ENCODE data around the gene SBNO2. TPM values are rescaled to one million over a fixed set of nuclear protein-coding genes. Genes with fewer than 3 reads are reported as not detected.

The SBNO2 gene
- total RNA-seq, 1 donor from 2014 or later: 53.0 TPM

DNA sequence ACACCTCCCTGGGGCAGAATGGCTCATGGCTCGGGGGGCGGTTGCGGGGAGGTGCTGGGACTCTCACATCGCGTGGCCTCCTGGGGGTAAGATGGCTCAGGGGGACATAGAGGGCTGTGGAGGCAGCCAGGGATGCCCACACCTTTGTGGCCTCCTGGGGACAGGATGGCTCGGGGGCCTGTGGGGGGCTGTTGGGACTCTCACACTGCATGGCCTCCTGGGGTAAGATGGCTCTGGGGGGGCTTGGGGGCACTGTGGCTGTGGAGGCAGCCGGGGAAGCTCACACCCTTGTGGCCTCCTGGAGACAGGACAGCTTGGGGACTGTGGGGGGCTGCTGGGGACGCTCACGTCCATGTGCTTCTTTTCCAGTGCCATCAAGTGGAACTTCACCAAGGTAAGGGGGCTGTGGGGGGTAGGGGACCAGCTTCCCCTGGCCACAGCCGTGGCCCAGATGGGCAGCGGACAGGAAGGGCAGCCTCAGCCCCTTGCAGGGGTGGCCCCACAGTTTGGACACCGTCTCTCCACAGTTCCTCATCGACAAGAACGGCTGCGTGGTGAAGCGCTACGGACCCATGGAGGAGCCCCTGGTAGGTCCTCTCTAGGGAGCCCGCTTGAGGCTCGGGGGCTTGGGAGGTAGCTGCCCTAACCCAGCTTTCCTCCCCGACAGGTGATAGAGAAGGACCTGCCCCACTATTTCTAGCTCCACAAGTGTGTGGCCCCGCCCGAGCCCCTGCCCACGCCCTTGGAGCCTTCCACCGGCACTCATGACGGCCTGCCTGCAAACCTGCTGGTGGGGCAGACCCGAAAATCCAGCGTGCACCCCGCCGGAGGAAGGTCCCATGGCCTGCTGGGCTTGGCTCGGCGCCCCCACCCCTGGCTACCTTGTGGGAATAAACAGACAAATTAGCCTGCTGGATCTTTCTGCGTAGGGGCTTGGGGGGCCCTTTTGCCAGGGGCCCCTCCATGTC, 67.9 kb downstream of the SBNO2 start:
- H3K4me1 Mint-ChIP-seq: peaks cover 28% of the 10 kb centered on the region

DNA sequence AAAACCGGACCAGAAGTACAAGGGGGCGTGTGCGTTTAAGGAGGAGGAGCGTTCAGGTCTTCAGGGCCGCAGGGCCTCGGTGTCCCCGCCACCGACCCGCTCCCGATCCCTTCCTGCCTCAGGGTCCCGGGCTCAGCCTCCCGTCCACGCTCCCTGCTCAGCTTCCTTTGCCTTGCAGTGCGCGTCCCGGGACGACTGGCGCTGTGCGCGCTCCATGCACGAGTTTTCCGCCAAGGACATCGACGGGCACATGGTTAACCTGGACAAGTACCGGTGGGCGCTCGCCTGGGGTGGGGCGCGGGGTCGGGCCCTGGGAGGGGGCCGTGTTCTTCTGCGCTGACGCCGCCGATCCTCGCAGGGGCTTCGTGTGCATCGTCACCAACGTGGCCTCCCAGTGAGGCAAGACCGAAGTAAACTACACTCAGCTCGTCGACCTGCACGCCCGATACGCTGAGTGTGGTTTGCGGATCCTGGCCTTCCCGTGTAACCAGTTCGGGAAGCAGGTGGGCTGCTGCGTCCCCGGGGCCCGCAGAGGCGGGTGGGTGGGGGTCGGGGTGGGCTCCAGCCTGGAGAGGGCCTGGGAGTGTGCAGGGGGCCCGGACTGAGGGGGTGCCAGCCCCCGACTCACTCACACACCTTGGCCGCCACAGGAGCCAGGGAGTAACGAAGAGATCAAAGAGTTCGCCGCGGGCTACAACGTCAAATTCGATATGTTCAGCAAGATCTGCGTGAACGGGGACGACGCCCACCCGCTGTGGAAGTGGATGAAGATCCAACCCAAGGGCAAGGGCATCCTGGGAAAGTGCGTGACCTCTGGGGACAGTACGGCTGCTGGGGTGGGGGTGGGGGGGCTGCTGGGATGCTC, 68.8 kb downstream of the SBNO2 start:
- H3K27me3 Mint-ChIP-seq (ENCODE audit: low read depth): no peaks in the 10 kb centered on the region
- H3K4me3 Mint-ChIP-seq: peak overlapping the region; percentile 71
- H3K27ac Mint-ChIP-seq: peak overlapping the region; percentile 82
- no peaks in the 10 kb centered on the region for H3K9me3 Mint-ChIP-seq
- no peaks in the 10 kb centered on the region for H3K36me3 Mint-ChIP-seq
- DNase-seq (ENCODE audit: low spot score in 2 of 2, unreplicated experiment in 2 of 2): peak in 1 of 2 experiments; percentile 61
- H3K4me1 Mint-ChIP-seq: peaks cover 28% of the 10 kb centered on the region
- TF ChIP-seq, protein P1, sequence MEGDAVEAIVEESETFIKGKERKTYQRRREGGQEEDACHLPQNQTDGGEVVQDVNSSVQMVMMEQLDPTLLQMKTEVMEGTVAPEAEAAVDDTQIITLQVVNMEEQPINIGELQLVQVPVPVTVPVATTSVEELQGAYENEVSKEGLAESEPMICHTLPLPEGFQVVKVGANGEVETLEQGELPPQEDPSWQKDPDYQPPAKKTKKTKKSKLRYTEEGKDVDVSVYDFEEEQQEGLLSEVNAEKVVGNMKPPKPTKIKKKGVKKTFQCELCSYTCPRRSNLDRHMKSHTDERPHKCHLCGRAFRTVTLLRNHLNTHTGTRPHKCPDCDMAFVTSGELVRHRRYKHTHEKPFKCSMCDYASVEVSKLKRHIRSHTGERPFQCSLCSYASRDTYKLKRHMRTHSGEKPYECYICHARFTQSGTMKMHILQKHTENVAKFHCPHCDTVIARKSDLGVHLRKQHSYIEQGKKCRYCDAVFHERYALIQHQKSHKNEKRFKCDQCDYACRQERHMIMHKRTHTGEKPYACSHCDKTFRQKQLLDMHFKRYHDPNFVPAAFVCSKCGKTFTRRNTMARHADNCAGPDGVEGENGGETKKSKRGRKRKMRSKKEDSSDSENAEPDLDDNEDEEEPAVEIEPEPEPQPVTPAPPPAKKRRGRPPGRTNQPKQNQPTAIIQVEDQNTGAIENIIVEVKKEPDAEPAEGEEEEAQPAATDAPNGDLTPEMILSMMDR (IDR thresholded peaks at IDR 0.05; ENCODE audit: unreplicated experiment): no peak

More for the DNA sequence above, 67.9 kb downstream of the SBNO2 start:
- H3K9me3 Mint-ChIP-seq: no peaks in the 10 kb centered on the region
- no peak for DNase-seq (ENCODE audit: low spot score in 2 of 2, unreplicated experiment in 2 of 2)
- H3K27ac Mint-ChIP-seq: no peak overlapping the region
- no peaks in the 10 kb centered on the region for H3K27me3 Mint-ChIP-seq (ENCODE audit: low read depth)
- H3K4me3 Mint-ChIP-seq: peak overlapping the region; percentile 38
- TF ChIP-seq, protein P1 (IDR thresholded peaks at IDR 0.05; ENCODE audit: unreplicated experiment): no peak
- no peaks in the 10 kb centered on the region for H3K36me3 Mint-ChIP-seq

DNA sequence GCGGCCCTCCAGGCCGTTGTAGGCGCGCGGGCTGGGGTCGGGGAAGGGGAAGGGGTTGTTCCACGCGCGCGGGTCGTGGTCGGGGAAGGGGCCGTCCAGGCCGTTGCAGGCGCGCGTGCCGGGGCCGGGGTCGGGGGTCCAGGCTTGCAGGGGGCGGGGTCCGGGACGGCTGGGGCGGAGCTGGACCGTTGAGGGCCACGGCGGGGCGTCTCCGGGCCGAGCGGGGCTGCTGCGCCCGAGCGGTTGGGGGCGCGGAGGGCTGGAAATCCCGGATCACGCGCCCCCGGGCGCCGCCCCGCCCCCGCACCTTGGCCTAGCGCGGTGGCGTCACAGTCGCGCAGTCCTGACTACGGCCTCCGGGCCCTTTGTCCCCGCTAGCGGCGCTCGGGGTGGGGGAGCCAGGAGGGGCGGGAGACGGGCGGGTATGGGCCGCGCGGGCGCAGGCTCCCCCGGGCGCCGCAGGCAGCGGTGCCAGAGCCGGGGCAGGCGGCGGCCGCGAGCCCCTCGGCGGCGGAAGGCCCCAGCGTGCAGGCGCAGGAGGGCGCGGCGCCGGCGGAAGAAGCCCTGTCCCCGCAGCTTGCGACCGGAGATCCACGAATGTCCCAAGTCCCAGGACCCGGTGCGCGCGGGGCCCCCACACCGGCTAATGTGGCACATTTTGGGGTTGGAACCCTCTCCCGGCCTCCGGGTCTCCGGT, 69.6 kb downstream of the SBNO2 start:
- H3K27me3 Mint-ChIP-seq (ENCODE audit: low read depth): no peaks in the 10 kb centered on the region
- H3K4me3 Mint-ChIP-seq: peak overlapping the region; percentile 71
- H3K9me3 Mint-ChIP-seq: no peaks in the 10 kb centered on the region
- TF ChIP-seq, protein P1 (IDR thresholded peaks at IDR 0.05; ENCODE audit: unreplicated experiment): no peak
- peak overlapping the region; percentile 82 for H3K27ac Mint-ChIP-seq
- peak; percentile 61 to 78 for DNase-seq (ENCODE audit: low spot score in 2 of 2, unreplicated experiment in 2 of 2)
- H3K4me1 Mint-ChIP-seq: peaks cover 28% of the 10 kb centered on the region
- H3K36me3 Mint-ChIP-seq: no peaks in the 10 kb centered on the region

DNA sequence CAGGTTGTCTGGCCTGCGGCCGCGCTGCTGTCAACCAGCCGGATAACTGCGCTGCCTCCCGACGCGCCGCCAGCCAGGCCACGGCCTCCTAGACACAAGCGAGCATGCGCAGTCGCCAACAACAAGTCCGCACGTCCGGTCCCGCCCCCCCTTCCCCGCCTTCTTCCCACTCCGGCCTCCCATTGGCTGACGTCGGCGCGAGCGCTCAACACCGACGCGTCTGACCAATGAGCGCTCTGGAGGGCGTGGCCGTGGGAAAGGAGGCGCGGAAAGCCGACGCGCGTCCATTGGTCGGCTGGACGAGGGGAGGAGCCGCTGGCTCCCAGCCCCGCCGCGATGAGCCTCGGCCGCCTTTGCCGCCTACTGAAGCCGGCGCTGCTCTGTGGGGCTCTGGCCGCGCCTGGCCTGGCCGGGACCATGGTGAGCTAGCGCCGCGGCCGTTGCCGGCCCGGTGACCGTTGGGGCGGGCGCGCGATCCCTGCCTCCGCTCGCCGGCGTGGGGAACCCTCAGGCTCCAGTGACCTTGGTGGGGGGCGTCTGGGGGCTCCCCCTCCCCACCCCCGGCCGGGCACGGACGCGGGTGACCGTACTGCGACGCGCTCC, 70.3 kb downstream of the SBNO2 start, which contains the start of gene GPX4:
Gene GPX4 (plus strand): TSS at position 287 of the 603 bp plus-strand sequence. CDS start 50 bp downstream, at position 337.
- Mint-ChIP-seq H3K36me3 (no peaks in the 10 kb centered on the region), H3K9me3 (no peaks in the 10 kb centered on the region), H3K4me1 (peaks cover 28% of the 10 kb centered on the region), H3K27me3 (ENCODE audit: low read depth) (no peaks in the 10 kb centered on the region), H3K4me3 (peak within 1 kb of the TSS; percentile 71), H3K27ac (peak within 1 kb of the TSS; percentile 92)
- DNase-seq (ENCODE audit: low spot score in 2 of 2, unreplicated experiment in 2 of 2): peak; percentile 96 to 99
- TF ChIP-seq, protein P1 (IDR thresholded peaks at IDR 0.05; ENCODE audit: unreplicated experiment): no peak

Measured in mesothelial cell of epicardium (in vitro differentiated cells).